PC-3 (cell line): ENCODE measurements around the gene IRS2. TPM values are rescaled to one million over a fixed set of nuclear protein-coding genes. Genes with fewer than 3 reads are reported as not detected.
A peak's percentile ranks its signal among the peaks of the same experiment; 100 is the strongest.

ENCODE experiments used
- ATAC-seq: fragments of 200-7000 bp; cut with Tn5 transposase; 2 replicates; pipeline ENCODE4 v1.9.1; 2020; ENCODE audit warnings: mild to moderate bottlenecking, moderate library complexity
- BruUV-seq: library from RNA; stranded (reverse); fragments of 400-500 nt; replicated peaks from 2 replicates; lab custom pipeline; 2021; lab: Mats Ljungman, UMichigan
- CTCF ChIA-PET: fragments of 300-600 bp; sonication (Branson Sonifier 250); formaldehyde crosslinking; loops from one replicate; lab custom pipeline; 2022; ENCODE audit warnings: antibody characterized with exemption; lab: Charles Lee
- POLR2A ChIA-PET: fragments of 300-600 bp; sonication (Branson Sonifier 250); formaldehyde crosslinking; loops from one replicate; lab custom pipeline; 2022; ENCODE audit warnings: antibody characterized with exemption; ENCODE audit not compliant: unreplicated experiment; lab: Charles Lee
- DNase-seq: peaks from one replicate; pipeline ENCODE4 v3.0.0-alpha.2; 2015
- H2AFZ ChIP-seq: fragments of 300-600 bp; sonication (generic); 2 replicates; pipeline ENCODE4 v1.6.0; 2016; ENCODE audit warnings: antibody characterized with exemption, low read length
- H3F3A ChIP-seq: fragments of 300-600 bp; sonication (generic); one replicate; pipeline ENCODE4 v1.6.0; 2017; ENCODE audit warnings: antibody characterized with exemption, low read length, control low read depth, mild to moderate bottlenecking; ENCODE audit not compliant: unreplicated experiment
- H3K27ac ChIP-seq: fragments of 300-600 bp; sonication (generic); 2 replicates; pipeline ENCODE4 v1.5.1; 2016; ENCODE audit warnings: mild to moderate bottlenecking, low read length
- H3K27me3 ChIP-seq: fragments of 300-600 bp; sonication (generic); 2 replicates; pipeline ENCODE4 v1.6.1; 2016; ENCODE audit warnings: low read length, mixed read lengths
- H3K36me3 ChIP-seq: fragments of 300-600 bp; sonication (generic); 2 replicates; pipeline ENCODE4 v1.6.1; 2016; ENCODE audit warnings: low read depth, mixed run types, low read length, mixed read lengths
- H3K4me1 ChIP-seq: fragments of 300-600 bp; sonication (generic); 2 replicates; pipeline ENCODE4 v1.5.1; 2016; ENCODE audit warnings: low read length; ENCODE audit not compliant: insufficient read depth
- H3K4me2 ChIP-seq: fragments of 300-600 bp; sonication (generic); 2 replicates; pipeline ENCODE4 v1.6.0; 2016; ENCODE audit warnings: low read length
- H3K4me3 ChIP-seq: fragments of 300-600 bp; sonication (generic); 2 replicates; pipeline ENCODE4 v1.5.1; 2016; ENCODE audit warnings: mild to moderate bottlenecking, low read length, mixed read lengths
- H3K79me2 ChIP-seq: fragments of 300-600 bp; sonication (generic); 2 replicates; pipeline ENCODE4 v1.6.1; 2017; ENCODE audit warnings: low read length, mixed read lengths
- H3K9ac ChIP-seq: fragments of 300-600 bp; sonication (generic); 2 replicates; pipeline ENCODE4 v1.6.0; 2016; ENCODE audit warnings: mild to moderate bottlenecking, low read length
- H3K9me2 ChIP-seq: fragments of 300-600 bp; sonication (generic); replicated peaks from 2 replicates; pipeline ENCODE4 v1.6.1; 2016; ENCODE audit warnings: mixed run types, low read length, mixed read lengths
- H3K9me3 ChIP-seq: fragments of 300-600 bp; sonication (generic); 2 replicates; pipeline ENCODE4 v1.6.1; 2016; ENCODE audit warnings: low read length, mixed read lengths
- H4K20me1 ChIP-seq: fragments of 300-600 bp; sonication (generic); 2 replicates; pipeline ENCODE4 v1.6.1; 2016; ENCODE audit warnings: low read length, mixed read lengths
- CTCF ChIP-seq: fragments of 300-600 bp; sonication (generic); conservative IDR thresholded peaks from 2 replicates; pipeline ENCODE4 v1.5.1; 2017; ENCODE audit warnings: antibody characterized with exemption, low read depth, mild to moderate bottlenecking, low read length
- EZH2 ChIP-seq: fragments of 300-600 bp; sonication (generic); IDR thresholded peaks from one replicate; pipeline ENCODE4 v1.6.1; 2017; ENCODE audit warnings: antibody characterized with exemption, mild to moderate bottlenecking, low read length; ENCODE audit not compliant: unreplicated experiment
- EZH2phosphoT487 ChIP-seq: fragments of 300-600 bp; sonication (generic); IDR thresholded peaks from 2 replicates; pipeline ENCODE4 v1.6.1; 2018; ENCODE audit warnings: mild to moderate bottlenecking, antibody characterized with exemption, low read length, borderline replicate concordance
- intact Hi-C: fragments of 100-400 bp; cut with micrococcal nuclease; formaldehyde crosslinking; loops from 2 replicates; pipeline ENCODE4 v1.9.0; 2023
- total RNA-seq: library from RNA; depleted of rRNA; stranded (reverse); fragments of >200 nt; gene quantifications from 2 replicates; pipeline ENCODE4 v1.2.3, GENCODE V29; 2014

Gene IRS2
- total RNA-seq, 1 experiment from 2014 or later, result 5.6 TPM

DNA sequence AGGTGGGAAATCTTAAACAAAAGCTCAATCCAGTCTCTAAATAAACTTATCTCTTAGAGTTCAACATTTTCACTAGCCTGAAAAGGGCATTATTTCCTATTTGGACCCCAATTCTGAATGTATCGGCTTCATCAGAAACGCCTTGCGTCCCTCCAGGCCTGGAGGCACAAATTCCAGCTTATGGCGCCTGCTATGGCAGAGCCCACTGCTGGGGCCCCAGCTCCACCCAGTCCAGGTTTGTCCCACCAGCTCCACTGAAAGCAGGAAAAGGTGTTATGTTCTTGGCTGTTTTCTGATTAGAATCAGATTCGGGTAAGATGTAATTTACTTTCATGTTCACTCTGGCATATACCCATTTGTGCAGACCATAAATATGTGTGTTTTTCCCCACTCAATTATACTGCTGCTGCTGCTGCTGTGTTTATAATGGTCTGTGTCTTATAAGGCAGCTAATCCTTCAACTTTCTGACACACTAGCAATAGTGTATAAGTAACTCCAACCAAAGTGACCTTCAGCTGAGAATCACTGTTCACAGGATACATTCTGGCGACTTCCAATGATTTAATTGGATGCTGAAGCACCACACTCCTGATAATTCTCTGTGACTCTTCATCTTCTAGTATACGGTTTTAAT, 6.4 kb downstream of the IRS2 start:
- Histone ChIP-seq H2AFZ (no peak overlapping the region), H3K79me2 (peaks cover 95% of the 10 kb centered on the region), H3F3A (no peaks in the 10 kb centered on the region), H3K27me3 (no peaks in the 10 kb centered on the region), H3K4me1 (peaks cover 44% of the 10 kb centered on the region), H4K20me1 (peaks cover 27% of the 10 kb centered on the region), H3K9ac (peak overlapping the region; percentile 47; the same call in 1 of the 2 replicates), H3K27ac (no peak overlapping the region), H3K4me2 (peak overlapping the region; percentile 91), H3K36me3 (no peaks in the 10 kb centered on the region), H3K4me3 (peak overlapping the region; percentile 82), H3K9me3 (no peaks in the 10 kb centered on the region), H3K9me2 (no peaks in the 10 kb centered on the region)
- no peak for DNase-seq
- ChIA-PET POLR2A (interaction anchor here (0.5 to 0.7 kb wide), 2 partner anchors 10 to 769 kb away, joined by 3 to 4 read pairs; no protein-coding TSS in a partner anchor), CTCF (interaction anchor here (0.6 kb wide), 1 partner anchor 17 kb away, joined by 3 read pairs; no protein-coding TSS in a partner anchor)
- intact Hi-C loops, result loop anchor here (2.0 to 10.0 kb wide), 4 partner anchors 38 to 635 kb away; no protein-coding TSS in a partner anchor
- no TSS peak for BruUV-seq
- TF ChIP-seq CTCF (no peak), EZH2phosphoT487 (no peak), EZH2 (no peak)
- no peak for ATAC-seq

- H3K4me1 ChIP-seq, result peaks cover 46% of the 10 kb centered on the region
- peaks cover 31% of the 10 kb centered on the region for H4K20me1 ChIP-seq
These were observed 7.3 kb downstream of the IRS2 start for GRCh38 chr13:109779074-109779473.

More at GRCh38 chr13:109779074-109779473, 7.3 kb downstream of the IRS2 start:
- BruUV-seq, result no TSS peak
- ATAC-seq (no peak), DNase-seq (no peak)
- TF ChIP-seq EZH2 (no peak), EZH2phosphoT487 (no peak), CTCF (no peak)
- no peaks in the 10 kb centered on the region for H3F3A ChIP-seq
- H3K27ac ChIP-seq, result no peak overlapping the region
- ChIA-PET CTCF (no interaction called here), POLR2A (interaction anchor here (0.7 kb wide), 1 partner anchor 768 kb away, joined by 3 read pairs; no protein-coding TSS in a partner anchor)
- H3K9ac ChIP-seq, result no peak overlapping the region
- H3K27me3 ChIP-seq, result no peaks in the 10 kb centered on the region
- H3K9me2 ChIP-seq, result no peaks in the 10 kb centered on the region
- peak overlapping the region; percentile 82; the same call in 1 of the 2 replicates for H3K4me3 ChIP-seq
- H3K79me2 ChIP-seq, result peaks cover 100% of the 10 kb centered on the region
- intact Hi-C loops, result loop anchor here (2.0 to 10.0 kb wide), 2 partner anchors 434 to 634 kb away; no protein-coding TSS in a partner anchor
- no peak overlapping the region for H2AFZ ChIP-seq
- H3K9me3 ChIP-seq, result no peaks in the 10 kb centered on the region
- H3K4me2 ChIP-seq, result peak overlapping the region; percentile 91
- no peaks in the 10 kb centered on the region for H3K36me3 ChIP-seq
